Stimulated activated memory B cell treated with anti-CD40 and anti-IgM and Interleukin-4, amounts not matched to agents 10 μg/mL and 1 μg/mL and 100 μg/mL, for 72 hours (primary cell): Measurements from ENCODE around the gene UBLCP1.
A peak's percentile ranks its signal among the peaks of the same experiment; 100 is the strongest.

ENCODE experiments used
- ATAC-seq: fragments of 150-1000 bp; cut with Tn5 transposase; 2 replicates; pipeline ENCODE4 v1.10.0; 2021
- H3K27ac Mint-ChIP-seq: one replicate; pipeline ENCODE4 v1.8.0; 2022; ENCODE audit warnings: mild to moderate bottlenecking, mixed read lengths
- H3K27me3 Mint-ChIP-seq: one replicate; pipeline ENCODE4 v1.8.0; 2022; ENCODE audit warnings: mixed read lengths
- H3K36me3 Mint-ChIP-seq: one replicate; pipeline ENCODE4 v1.8.0; 2022; ENCODE audit warnings: mixed read lengths
- H3K4me1 Mint-ChIP-seq: one replicate; pipeline ENCODE4 v1.8.0; 2022; ENCODE audit warnings: mixed read lengths
- H3K4me3 Mint-ChIP-seq: one replicate; pipeline ENCODE4 v1.8.0; 2022; ENCODE audit warnings: mild to moderate bottlenecking, moderate library complexity, mixed read lengths
- H3K9me3 Mint-ChIP-seq: one replicate; pipeline ENCODE4 v1.8.0; 2022; ENCODE audit warnings: mixed read lengths

UBLCP1 gene

DNA sequence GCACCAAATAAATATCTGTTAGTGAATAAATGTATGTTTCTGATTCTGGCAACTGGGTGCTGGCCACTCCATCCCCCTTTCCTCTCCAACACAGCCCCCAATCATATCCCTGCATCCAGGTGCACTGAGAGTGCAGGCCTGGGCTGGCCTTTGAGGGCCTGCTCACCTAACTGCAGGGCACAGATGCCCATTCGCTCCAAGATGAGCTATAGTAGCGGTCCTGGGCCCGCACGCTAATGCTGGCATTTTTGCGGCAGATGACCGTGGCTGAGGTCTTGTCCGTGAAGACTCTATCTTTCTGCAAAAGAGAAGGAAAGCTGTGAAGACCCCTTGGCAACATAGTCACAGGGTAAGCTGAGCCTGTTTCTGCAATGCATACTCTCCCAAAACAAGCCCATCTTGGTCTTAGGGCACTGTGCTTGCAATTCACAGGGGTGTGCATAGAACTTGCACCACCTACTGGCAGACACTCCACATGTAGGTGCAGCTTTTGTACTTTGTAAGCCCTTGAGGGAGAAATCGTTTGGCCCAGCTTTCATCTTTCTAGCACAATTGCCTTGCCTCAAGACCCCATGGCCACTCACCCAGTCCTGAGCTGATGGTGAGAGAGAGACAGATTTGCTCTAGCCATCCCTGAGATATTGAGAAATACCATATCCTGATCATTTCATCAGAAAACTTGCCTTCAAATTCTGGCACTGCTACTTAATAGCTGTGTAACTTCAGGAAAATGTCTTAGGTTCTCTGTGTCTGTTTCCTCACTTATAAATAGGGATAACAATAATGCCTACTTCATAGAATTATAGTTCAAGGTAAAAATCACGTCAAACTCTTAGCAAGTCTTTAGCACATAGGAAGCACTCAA lies 53.7 kb downstream of the UBLCP1 start:
- no peaks in the 10 kb centered on the region for H3K4me1 Mint-ChIP-seq
- H3K4me3 Mint-ChIP-seq: no peak overlapping the region
- H3K27ac Mint-ChIP-seq: no peak overlapping the region
- peak; percentile 51 for ATAC-seq
- no peaks in the 10 kb centered on the region for H3K27me3 Mint-ChIP-seq
- no peaks in the 10 kb centered on the region for H3K36me3 Mint-ChIP-seq
- no peaks in the 10 kb centered on the region for H3K9me3 Mint-ChIP-seq

DNA sequence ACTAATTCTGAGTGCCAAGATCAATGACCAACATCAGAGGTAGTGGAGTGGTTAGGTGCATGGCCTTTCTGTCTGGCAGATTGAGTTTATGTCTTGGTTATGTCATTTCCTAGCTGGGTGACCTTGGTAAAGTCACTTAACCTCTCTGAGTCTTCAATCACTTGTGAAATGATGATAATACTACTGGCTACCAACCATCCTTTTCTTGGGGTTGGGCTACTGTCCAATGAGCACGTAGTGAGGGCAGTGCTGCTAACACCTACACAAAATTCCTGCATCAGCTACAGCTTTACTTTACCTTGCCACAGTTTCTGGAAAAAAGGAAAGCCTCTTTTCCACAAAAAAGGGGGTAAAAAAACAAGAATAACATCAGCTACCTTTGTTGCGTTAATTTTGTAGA lies 54.8 kb downstream of the UBLCP1 start:
- Mint-ChIP-seq H3K27ac (no peak overlapping the region), H3K9me3 (no peaks in the 10 kb centered on the region), H3K36me3 (no peaks in the 10 kb centered on the region), H3K4me3 (no peak overlapping the region), H3K27me3 (no peaks in the 10 kb centered on the region), H3K4me1 (no peaks in the 10 kb centered on the region)
- ATAC-seq: no peak

DNA sequence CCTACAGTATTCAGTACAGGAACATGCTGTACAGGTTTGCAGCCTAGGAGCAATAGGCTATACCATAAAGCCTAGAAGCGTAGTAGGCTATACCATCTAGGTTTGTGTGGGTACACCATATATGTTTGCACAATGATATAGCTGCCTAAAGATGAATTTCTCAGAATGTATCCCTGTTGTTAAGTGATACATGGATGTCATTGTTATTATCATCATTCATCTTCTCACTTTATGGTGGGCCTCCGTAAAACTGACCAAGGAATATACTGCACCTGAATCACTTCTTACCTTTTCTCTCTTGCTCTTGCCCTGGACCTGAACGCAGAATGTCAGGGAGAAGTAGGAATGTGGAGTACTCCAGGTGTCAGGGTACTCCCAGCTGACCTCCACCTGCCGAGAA lies 55.4 kb downstream of the UBLCP1 start:
- Mint-ChIP-seq H3K36me3 (no peaks in the 10 kb centered on the region), H3K9me3 (no peaks in the 10 kb centered on the region), H3K27ac (no peak overlapping the region), H3K4me1 (no peaks in the 10 kb centered on the region), H3K27me3 (no peaks in the 10 kb centered on the region), H3K4me3 (no peak overlapping the region)
- no peak for ATAC-seq

DNA sequence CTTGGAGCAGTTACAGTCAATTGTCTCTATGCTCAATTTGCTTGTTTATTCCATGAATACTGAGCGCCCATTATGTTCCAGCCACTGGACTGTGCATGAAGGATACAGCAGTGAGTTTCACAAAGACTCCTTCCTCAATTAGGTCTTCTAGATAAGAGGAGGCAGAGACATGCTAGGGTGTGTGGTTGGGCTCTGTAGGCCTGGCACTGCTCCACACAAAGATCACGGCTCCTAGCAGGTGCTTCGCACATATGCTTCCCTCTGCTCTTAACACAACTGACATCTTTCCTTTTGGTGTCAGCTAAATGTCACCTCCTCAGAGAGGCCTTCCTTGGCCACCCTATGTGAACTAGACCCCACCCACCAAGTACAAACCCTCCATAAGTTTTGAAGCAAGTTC lies 56.3 kb downstream of the UBLCP1 start:
- Mint-ChIP-seq H3K27me3 (no peaks in the 10 kb centered on the region), H3K36me3 (no peaks in the 10 kb centered on the region), H3K27ac (no peak overlapping the region), H3K4me1 (no peaks in the 10 kb centered on the region), H3K4me3 (no peak overlapping the region), H3K9me3 (no peaks in the 10 kb centered on the region)
- no peak for ATAC-seq

DNA sequence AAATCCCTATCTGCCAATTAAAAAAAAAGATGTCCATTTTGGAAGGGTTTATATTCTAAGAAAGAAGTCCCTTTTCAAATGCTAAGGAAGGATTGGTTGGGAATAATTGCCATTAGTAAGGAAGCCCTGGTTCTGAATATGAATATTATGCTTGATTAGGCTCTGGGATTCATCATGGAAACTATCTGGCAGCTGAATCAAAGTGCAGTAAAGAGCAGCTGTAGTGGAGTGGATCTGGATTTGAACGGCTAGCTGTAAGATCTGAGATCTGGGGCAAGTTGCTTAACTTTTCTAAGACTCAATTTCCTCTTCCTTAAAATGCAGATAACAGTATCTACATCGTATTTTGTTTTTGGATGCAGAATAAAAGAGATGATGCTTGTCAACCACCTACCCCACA lies 56.7 kb downstream of the UBLCP1 start:
- H3K27me3 Mint-ChIP-seq: no peaks in the 10 kb centered on the region
- H3K27ac Mint-ChIP-seq: no peak overlapping the region
- ATAC-seq: no peak
- H3K9me3 Mint-ChIP-seq: no peaks in the 10 kb centered on the region
- no peak overlapping the region for H3K4me3 Mint-ChIP-seq
- no peaks in the 10 kb centered on the region for H3K36me3 Mint-ChIP-seq
- no peaks in the 10 kb centered on the region for H3K4me1 Mint-ChIP-seq

DNA sequence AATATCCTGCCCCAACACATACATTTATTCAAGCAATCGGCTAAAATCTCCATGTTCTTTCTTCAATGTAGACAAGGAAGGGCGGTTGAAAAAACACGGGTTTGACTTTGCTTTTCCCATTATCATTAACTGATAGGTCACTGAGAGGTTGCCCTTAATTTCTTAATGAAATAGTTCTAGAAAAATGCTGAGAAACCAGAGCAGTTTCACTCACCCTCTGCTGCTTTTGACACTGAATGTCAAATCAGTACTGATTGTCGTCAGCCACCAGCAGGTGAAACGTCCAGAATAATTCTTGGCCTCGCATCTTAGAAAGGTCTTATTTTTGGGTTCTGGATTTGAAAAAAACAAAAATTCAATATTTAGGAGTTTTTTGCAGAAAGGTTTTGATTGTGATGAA lies 59.1 kb downstream of the UBLCP1 start:
- H3K36me3 Mint-ChIP-seq: no peaks in the 10 kb centered on the region
- ATAC-seq: no peak

DNA sequence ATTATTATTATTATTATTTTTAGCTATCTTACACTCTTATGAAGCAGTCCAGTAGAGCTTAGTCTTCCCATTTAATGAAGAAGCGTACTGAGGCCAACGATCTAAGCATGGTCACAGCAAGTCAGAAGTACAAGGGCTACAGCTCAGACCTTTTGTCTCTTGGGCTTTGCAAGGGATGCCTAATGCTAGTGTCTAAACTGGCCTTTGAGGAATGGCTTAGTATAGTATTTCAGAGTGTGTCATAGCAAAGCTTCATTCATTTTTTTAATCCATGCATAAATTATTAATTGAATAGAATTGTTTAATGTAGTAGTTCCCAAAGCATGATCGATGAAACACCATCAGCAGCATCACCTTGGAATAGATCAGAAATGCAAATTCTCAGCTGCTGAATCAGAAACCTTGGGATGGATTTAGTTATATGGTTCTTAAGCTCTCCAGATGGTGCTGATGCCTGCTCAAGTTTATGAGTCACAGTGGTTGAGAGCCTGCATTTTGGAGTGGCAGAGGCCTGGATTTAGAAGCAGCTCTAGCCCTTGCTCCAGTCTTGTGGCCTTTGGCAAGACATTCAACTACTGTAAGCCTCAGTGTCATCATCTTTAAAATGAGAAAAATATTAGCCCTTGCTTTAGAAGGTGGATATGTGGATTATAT lies 61.1 kb downstream of the UBLCP1 start:
- no peak overlapping the region for H3K4me3 Mint-ChIP-seq
- no peak for ATAC-seq
- no peaks in the 10 kb centered on the region for H3K9me3 Mint-ChIP-seq
- H3K4me1 Mint-ChIP-seq: no peaks in the 10 kb centered on the region
- no peaks in the 10 kb centered on the region for H3K36me3 Mint-ChIP-seq
- no peaks in the 10 kb centered on the region for H3K27me3 Mint-ChIP-seq
- no peak overlapping the region for H3K27ac Mint-ChIP-seq

More for the DNA sequence above, 59.1 kb downstream of the UBLCP1 start:
- Mint-ChIP-seq H3K9me3 (no peaks in the 10 kb centered on the region), H3K27me3 (no peaks in the 10 kb centered on the region), H3K27ac (no peak overlapping the region), H3K4me1 (no peaks in the 10 kb centered on the region), H3K4me3 (no peak overlapping the region)

DNA sequence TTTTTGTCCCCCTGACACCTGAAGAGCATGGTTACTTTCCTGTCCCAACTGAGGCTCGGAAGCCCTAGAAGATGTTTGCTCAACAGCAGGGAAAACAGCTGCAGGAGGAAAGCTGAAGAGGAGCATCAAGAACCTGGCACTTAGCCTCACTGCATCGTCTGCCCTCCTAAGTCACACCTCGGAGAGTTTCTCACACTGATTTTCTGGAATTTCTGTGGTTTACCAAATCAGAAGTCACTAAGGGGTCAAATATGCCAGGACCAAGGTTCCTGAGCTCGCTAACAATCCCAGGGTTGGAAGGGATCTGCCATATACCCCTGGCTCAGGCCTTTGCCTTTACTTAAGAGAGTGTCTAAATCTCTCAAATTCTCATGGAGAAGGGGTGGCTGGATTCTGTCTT lies 61.9 kb downstream of the UBLCP1 start:
- H3K4me1 Mint-ChIP-seq: no peaks in the 10 kb centered on the region
- no peak overlapping the region for H3K4me3 Mint-ChIP-seq
- no peak overlapping the region for H3K27ac Mint-ChIP-seq
- H3K27me3 Mint-ChIP-seq: no peaks in the 10 kb centered on the region
- no peaks in the 10 kb centered on the region for H3K36me3 Mint-ChIP-seq
- H3K9me3 Mint-ChIP-seq: no peaks in the 10 kb centered on the region
- no peak for ATAC-seq

DNA sequence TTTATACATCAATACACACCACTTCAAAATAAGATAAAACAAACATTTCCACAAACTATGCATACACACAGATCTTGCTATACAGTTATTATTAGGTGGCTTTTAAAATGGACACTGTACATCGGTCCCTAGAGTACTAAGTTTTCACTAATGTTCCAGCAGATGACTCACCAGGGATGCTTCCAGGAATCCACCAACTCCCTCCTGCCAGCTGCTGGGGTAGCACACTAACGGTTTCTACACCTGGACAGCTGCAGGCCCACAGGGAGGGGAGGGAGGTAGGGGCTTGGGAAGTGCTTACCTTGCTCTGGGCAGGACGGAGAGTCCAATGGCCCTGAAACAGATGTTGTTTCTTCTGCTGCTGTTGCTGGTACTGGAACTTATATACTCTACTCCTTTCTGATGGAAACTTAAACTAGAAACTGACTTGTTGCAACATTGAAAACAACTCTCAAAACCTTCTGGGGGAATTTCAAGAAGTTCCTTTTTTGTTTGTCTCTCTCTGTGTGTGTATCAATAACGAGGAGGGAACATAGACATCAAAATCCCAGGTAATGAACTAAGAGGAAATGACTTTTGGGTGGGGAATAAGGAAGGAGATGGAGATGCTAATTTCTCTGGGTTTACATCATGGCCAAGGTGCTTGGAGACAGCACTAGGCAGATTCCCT lies 67.2 kb downstream of the UBLCP1 start, which contains the start of gene IL12B:
IL12B (minus strand) TSS at position 357 of the 670 bp plus-strand sequence. CDS start 3,705 bp downstream, outside the sequence.
- peak within 1 kb of the TSS; percentile 90 for H3K27ac Mint-ChIP-seq
- H3K27me3 Mint-ChIP-seq: no peaks in the 10 kb centered on the region
- peak within 1 kb of the TSS; percentile 85 for H3K4me3 Mint-ChIP-seq
- peaks cover 38% of the 10 kb centered on the region for H3K4me1 Mint-ChIP-seq
- no peaks in the 10 kb centered on the region for H3K36me3 Mint-ChIP-seq
- no peak for ATAC-seq
- H3K9me3 Mint-ChIP-seq: no peaks in the 10 kb centered on the region

DNA sequence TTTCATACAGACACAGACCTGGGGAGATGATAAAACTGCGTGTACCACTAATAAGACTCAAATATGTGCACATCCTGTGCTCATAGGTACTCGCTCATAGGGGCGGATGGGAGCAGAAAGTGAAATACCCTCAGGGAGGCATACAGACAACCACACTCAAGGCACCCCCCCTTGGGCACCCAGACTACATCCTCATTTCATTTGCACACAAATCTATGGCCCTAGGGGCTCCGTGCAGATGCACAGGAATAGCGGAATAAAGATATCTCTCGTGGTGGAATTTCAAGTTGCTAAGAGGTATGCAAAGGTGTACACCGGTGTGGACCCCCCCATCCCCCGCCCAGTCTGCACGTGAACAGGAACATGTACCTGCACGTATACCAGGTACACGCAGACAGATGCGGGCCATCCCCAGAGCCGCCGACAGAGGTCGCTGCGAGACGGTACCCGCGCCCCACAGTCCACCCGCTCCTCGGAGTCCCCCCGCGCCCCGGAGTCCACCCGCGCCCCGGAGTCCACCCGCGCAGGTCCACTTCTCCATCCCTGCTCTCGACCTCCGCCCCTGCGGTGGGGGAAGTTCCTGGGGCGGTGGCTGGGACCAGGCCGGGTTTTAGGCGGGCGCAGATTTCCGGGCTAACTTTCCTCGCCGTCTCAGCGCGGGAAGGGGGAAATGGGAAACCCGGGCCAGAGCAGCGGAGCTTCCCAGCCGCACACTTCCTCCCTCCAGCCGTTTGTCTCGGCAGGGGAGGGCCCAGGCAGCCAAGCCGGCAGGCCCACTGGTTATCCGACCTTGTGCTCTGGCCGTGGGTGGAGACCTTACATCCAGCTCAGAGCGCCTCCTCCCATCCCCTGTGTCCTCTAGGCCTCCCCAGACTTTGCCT lies 68.2 kb downstream of the UBLCP1 start:
- no peaks in the 10 kb centered on the region for H3K27me3 Mint-ChIP-seq
- H3K4me1 Mint-ChIP-seq: peaks cover 43% of the 10 kb centered on the region
- peak overlapping the region; percentile 90 for H3K27ac Mint-ChIP-seq
- peak; percentile 75 for ATAC-seq
- no peaks in the 10 kb centered on the region for H3K36me3 Mint-ChIP-seq
- peak overlapping the region; percentile 85 for H3K4me3 Mint-ChIP-seq
- H3K9me3 Mint-ChIP-seq: no peaks in the 10 kb centered on the region

DNA sequence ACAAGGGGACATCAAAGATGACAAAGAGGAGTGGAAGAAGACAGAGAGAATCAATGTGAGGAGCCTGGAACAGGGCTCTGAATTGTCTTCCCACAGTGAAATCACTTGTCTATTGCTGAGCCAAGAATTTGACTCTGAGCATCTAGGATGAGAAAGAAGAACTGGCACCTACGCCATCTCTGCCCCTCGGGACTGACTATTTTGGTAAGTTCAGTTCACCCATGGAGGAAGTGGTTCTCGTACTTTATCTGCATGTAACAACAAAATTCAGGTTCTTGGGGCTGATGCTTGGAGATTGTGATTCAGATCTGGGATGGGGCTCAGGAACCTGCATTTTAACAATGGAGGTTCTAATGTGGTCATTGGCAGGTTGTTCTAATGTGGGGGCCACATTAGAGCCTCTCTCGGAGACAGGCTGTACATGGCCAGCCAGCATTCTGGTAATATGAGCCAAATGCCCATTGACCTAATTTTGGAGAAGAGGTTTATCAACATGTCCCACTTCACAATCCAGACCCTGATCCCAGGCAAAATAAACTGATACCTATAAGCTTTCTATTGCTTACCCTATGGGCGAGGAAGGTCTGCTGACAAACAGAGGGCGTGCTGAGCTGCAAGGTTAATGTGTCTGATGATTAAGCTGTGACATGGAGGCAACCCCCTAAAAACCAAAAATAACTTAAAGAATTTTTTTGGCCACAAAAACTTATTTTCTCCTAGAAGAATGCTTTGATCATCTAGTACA lies 69.9 kb downstream of the UBLCP1 start:
- no peaks in the 10 kb centered on the region for H3K27me3 Mint-ChIP-seq
- peak overlapping the region; percentile 85 for H3K4me3 Mint-ChIP-seq
- peaks cover 4% of the 10 kb centered on the region for H3K9me3 Mint-ChIP-seq
- H3K4me1 Mint-ChIP-seq: peaks cover 60% of the 10 kb centered on the region
- no peaks in the 10 kb centered on the region for H3K36me3 Mint-ChIP-seq
- peak; percentile 86 for ATAC-seq
- peak overlapping the region; percentile 90 for H3K27ac Mint-ChIP-seq

DNA sequence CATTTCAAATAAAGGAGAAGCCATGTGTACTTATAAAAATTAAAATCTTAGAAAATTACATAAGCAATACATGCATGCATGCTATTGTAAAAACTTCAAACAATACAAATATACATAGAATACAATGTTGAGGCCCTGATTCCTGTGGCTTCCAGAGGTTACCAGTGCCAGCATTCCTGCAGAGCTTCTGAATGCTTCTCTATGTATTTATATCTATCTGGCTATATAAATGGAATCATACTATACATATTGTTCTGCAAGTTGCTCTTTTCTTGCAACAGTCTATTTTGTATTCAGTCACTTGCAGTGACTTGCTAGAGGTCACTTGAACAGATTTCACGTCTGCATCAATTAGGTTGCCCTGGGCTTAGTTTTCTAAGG lies 70.4 kb downstream of the UBLCP1 start:
- Mint-ChIP-seq H3K4me3 (no peak overlapping the region), H3K27ac (peak overlapping the region; percentile 11), H3K4me1 (peaks cover 65% of the 10 kb centered on the region), H3K36me3 (no peaks in the 10 kb centered on the region), H3K27me3 (no peaks in the 10 kb centered on the region), H3K9me3 (peaks cover 6% of the 10 kb centered on the region)
- no peak for ATAC-seq
